ENCODE measurements around the gene G6PC3. TPM values are rescaled to one million over a fixed set of nuclear protein-coding genes. Genes with fewer than 3 reads are reported as not detected.

The G6PC3 gene
- total and polyA plus RNA-seq, 2 donors (not counting 3 experiments of a cell fraction or from before 2014, with no cell fraction given) = 78.4 to 194 TPM

- H3K79me2 ChIP-seq (ENCODE audit: control insufficient read depth, insufficient read depth, low read length) = peaks cover 2% of the 10 kb centered on the region
- H2AFZ ChIP-seq (ENCODE audit: low read depth, low read length) = no peak overlapping the region
- H3K9me3 ChIP-seq (replicated peaks; ENCODE audit: control insufficient read depth, insufficient read depth, low read length) = no peaks in the 10 kb centered on the region
- no peak for DNase-seq (ENCODE audit: low read depth, low spot score)
- no peaks in the 10 kb centered on the region for H3K9me1 ChIP-seq (replicated peaks; ENCODE audit: control insufficient read depth, extremely low read depth, insufficient read depth, low read length)
- no peak overlapping the region for H3K4me3 ChIP-seq (replicated peaks in 1 of 3; ENCODE audit: insufficient read depth in 1 of 3, low read depth in 1 of 3, low read length in 3 of 3)
- BruUV-seq (replicated peaks) = no TSS peak
- no peaks in the 10 kb centered on the region for H3K27me3 ChIP-seq (ENCODE audit: control insufficient read depth in 2 of 2, insufficient read depth in 2 of 2, low read length in 2 of 2)
- ChIA-PET CTCF (no interaction called here), POLR2A (no interaction called here)
- no peak overlapping the region for H3K4me2 ChIP-seq (ENCODE audit: insufficient read depth, low read length)
- H3K4me1 ChIP-seq (ENCODE audit: control insufficient read depth, extremely low read depth, insufficient read depth, low read length) = no peaks in the 10 kb centered on the region
- TF ChIP-seq, protein P1, sequence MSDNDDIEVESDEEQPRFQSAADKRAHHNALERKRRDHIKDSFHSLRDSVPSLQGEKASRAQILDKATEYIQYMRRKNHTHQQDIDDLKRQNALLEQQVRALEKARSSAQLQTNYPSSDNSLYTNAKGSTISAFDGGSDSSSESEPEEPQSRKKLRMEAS (IDR thresholded peaks at IDR 0.05; ENCODE audit: insufficient read depth, insufficient read length) = no peak
- no peak for TF ChIP-seq POLR2AphosphoS5 (IDR thresholded peaks at IDR 0.05; ENCODE audit: insufficient read depth, low read depth, low read length)
- TF ChIP-seq EZH2 (IDR thresholded peaks at IDR 0.05; ENCODE audit: borderline replicate concordance, low read depth, low read length, severe bottlenecking) = no peak
- no peak for TF ChIP-seq POLR2A (IDR thresholded peaks at IDR 0.05; ENCODE audit: low read depth, low read length)
- intact Hi-C loops (cut with micrococcal nuclease) (no loop called here), dilution Hi-C loops (cut with MboI; ENCODE audit: extremely low pct_ligation_motif_present, low sequenced_read_pairs) (no loop called here)
- H3K27ac ChIP-seq (ENCODE audit: insufficient read depth, low read depth, low read length) = no peak overlapping the region
- no peaks in the 10 kb centered on the region for H4K20me1 ChIP-seq (replicated peaks; ENCODE audit: control insufficient read depth, extremely low read depth, insufficient read depth, low read length)
- H3K9ac ChIP-seq (replicated peaks; ENCODE audit: extremely low read depth, insufficient read depth, low read length) = no peak overlapping the region
- H3K36me3 ChIP-seq (ENCODE audit: control insufficient read depth in 2 of 2, extremely low read depth in 1 of 2, insufficient read depth in 2 of 2, low read length in 2 of 2) = peaks cover 4 to 41% of the 10 kb centered on the region in 2 experiments
- FAIRE-seq = no peak
Measured at GRCh38 chr17:44077595-44077909, 7.0 kb downstream of the G6PC3 start.

GRCh38 chr17:44078412-44078811 lies 7.9 kb downstream of the G6PC3 start:
- POLR2A ChIA-PET = no interaction called here
- TF ChIP-seq POLR2AphosphoS5 (IDR thresholded peaks at IDR 0.05; ENCODE audit: insufficient read depth, low read depth, low read length) (no peak), EZH2 (IDR thresholded peaks at IDR 0.05; ENCODE audit: borderline replicate concordance, low read depth, low read length, severe bottlenecking) (no peak), POLR2A (IDR thresholded peaks at IDR 0.05; ENCODE audit: low read depth, low read length) (no peak), MYC (IDR thresholded peaks at IDR 0.05; ENCODE audit: low read depth, low read length) (no peak), JUN (IDR thresholded peaks at IDR 0.05; ENCODE audit: borderline replicate concordance, insufficient read depth, insufficient read length, low read depth) (no peak), GATA2 (IDR thresholded peaks at IDR 0.05; ENCODE audit: insufficient read depth, insufficient read length, low read depth, low read length) (no peak), CTCF (IDR thresholded peaks at IDR 0.05; ENCODE audit: extremely low read depth in 1 of 2, insufficient read depth in 1 of 2, low read depth in 1 of 2, low read length in 2 of 2) (no peak), FOS (IDR thresholded peaks at IDR 0.05; ENCODE audit: borderline replicate concordance, insufficient read depth, low read length) (no peak)
- TF ChIP-seq, protein P1 (IDR thresholded peaks at IDR 0.05; ENCODE audit: insufficient read depth, insufficient read length) = no peak

More at GRCh38 chr17:44078412-44078811, 7.9 kb downstream of the G6PC3 start:
- no peak for DNase-seq (ENCODE audit: low read depth, low spot score)
- dilution Hi-C loops (cut with MboI; ENCODE audit: extremely low pct_ligation_motif_present, low sequenced_read_pairs) = no loop called here
- Histone ChIP-seq H3K27me3 (ENCODE audit: control insufficient read depth in 2 of 2, insufficient read depth in 2 of 2, low read length in 2 of 2) (no peaks in the 10 kb centered on the region), H2AFZ (ENCODE audit: low read depth, low read length) (no peak overlapping the region), H3K9me1 (replicated peaks; ENCODE audit: control insufficient read depth, extremely low read depth, insufficient read depth, low read length) (no peaks in the 10 kb centered on the region), H3K9me3 (replicated peaks; ENCODE audit: control insufficient read depth, insufficient read depth, low read length) (no peaks in the 10 kb centered on the region), H3K4me2 (ENCODE audit: insufficient read depth, low read length) (no peak overlapping the region), H3K4me3 (replicated peaks in 1 of 3; ENCODE audit: insufficient read depth in 1 of 3, low read depth in 1 of 3, low read length in 3 of 3) (no peak overlapping the region), H3K4me1 (ENCODE audit: control insufficient read depth, extremely low read depth, insufficient read depth, low read length) (no peaks in the 10 kb centered on the region), H4K20me1 (replicated peaks; ENCODE audit: control insufficient read depth, extremely low read depth, insufficient read depth, low read length) (no peaks in the 10 kb centered on the region), H3K79me2 (ENCODE audit: control insufficient read depth, insufficient read depth, low read length) (no peaks in the 10 kb centered on the region), H3K36me3 (ENCODE audit: control insufficient read depth in 2 of 2, extremely low read depth in 1 of 2, insufficient read depth in 2 of 2, low read length in 2 of 2) (peaks cover 4 to 43% of the 10 kb centered on the region in 2 experiments), H3K9ac (replicated peaks; ENCODE audit: extremely low read depth, insufficient read depth, low read length) (no peak overlapping the region), H3K27ac (ENCODE audit: insufficient read depth, low read depth, low read length) (no peak overlapping the region)
- no peak for FAIRE-seq
- intact Hi-C loops (cut with micrococcal nuclease) = no loop called here
- BruUV-seq (replicated peaks) = no TSS peak
- CTCF ChIA-PET = interaction anchor here (1.1 to 1.7 kb wide), 2 partner anchors 9 to 37 kb away, joined by 3 to 6 read pairs; no protein-coding TSS in a partner anchor

Measured in endothelial cell of umbilical vein (primary cell).